ENCODE measurements around the gene CDH13.

The CDH13 gene

GRCh38 chr16:83715217-83715920 lies 1088.6 kb downstream of the CDH13 start:
- H3K36me3 ChIP-seq (ENCODE audit: insufficient read depth, low read length) = no peaks in the 10 kb centered on the region
- H3K4me3 ChIP-seq (ENCODE audit: low read length) = peak overlapping the region; percentile 1
- peak overlapping the region; percentile 26 for H3K9ac ChIP-seq (ENCODE audit: low read depth, low read length)
- no peaks in the 10 kb centered on the region for H3K27me3 ChIP-seq (ENCODE audit: control insufficient read depth, insufficient read depth, low read length)
- no peaks in the 10 kb centered on the region for H3K9me3 ChIP-seq (replicated peaks; ENCODE audit: low read length)
- peaks cover 50% of the 10 kb centered on the region for H3K4me1 ChIP-seq (ENCODE audit: control insufficient read depth, insufficient read depth, low read length)
- H3K4me2 ChIP-seq (ENCODE audit: low read length) = peak overlapping the region; percentile 36

- Histone ChIP-seq H3K4me1 (ENCODE audit: control insufficient read depth, insufficient read depth, low read length) (peaks cover 51% of the 10 kb centered on the region), H3K9ac (ENCODE audit: low read depth, low read length) (peak overlapping the region; percentile 64), H3K4me3 (ENCODE audit: low read length) (peak overlapping the region; percentile 14), H3K9me3 (replicated peaks; ENCODE audit: low read length) (no peaks in the 10 kb centered on the region), H3K36me3 (ENCODE audit: insufficient read depth, low read length) (no peaks in the 10 kb centered on the region), H3K27me3 (ENCODE audit: control insufficient read depth, insufficient read depth, low read length) (no peaks in the 10 kb centered on the region), H3K4me2 (ENCODE audit: low read length) (peak overlapping the region; percentile 64)
Observed at GRCh38 chr16:83717308-83717707, 1090.5 kb downstream of the CDH13 start.

GRCh38 chr16:83717814-83718213 lies 1091.0 kb downstream of the CDH13 start:
- Histone ChIP-seq H3K4me2 (ENCODE audit: low read length) (peak overlapping the region; percentile 64), H3K9ac (ENCODE audit: low read depth, low read length) (peak overlapping the region; percentile 64)

GRCh38 chr16:83720213-83720612 lies 1093.4 kb downstream of the CDH13 start:
- H3K9ac ChIP-seq (ENCODE audit: low read depth, low read length) = no peak overlapping the region
- no peaks in the 10 kb centered on the region for H3K9me3 ChIP-seq (replicated peaks; ENCODE audit: low read length)
- H3K36me3 ChIP-seq (ENCODE audit: insufficient read depth, low read length) = no peaks in the 10 kb centered on the region
- no peak overlapping the region for H3K4me3 ChIP-seq (ENCODE audit: low read length)
- no peak overlapping the region for H3K4me2 ChIP-seq (ENCODE audit: low read length)
- no peaks in the 10 kb centered on the region for H3K27me3 ChIP-seq (ENCODE audit: control insufficient read depth, insufficient read depth, low read length)
- peaks cover 44% of the 10 kb centered on the region for H3K4me1 ChIP-seq (ENCODE audit: control insufficient read depth, insufficient read depth, low read length)

More at GRCh38 chr16:83717814-83718213, 1091.0 kb downstream of the CDH13 start:
- peak overlapping the region; percentile 14 for H3K4me3 ChIP-seq (ENCODE audit: low read length)
- H3K4me1 ChIP-seq (ENCODE audit: control insufficient read depth, insufficient read depth, low read length) = peaks cover 56% of the 10 kb centered on the region
- no peaks in the 10 kb centered on the region for H3K27me3 ChIP-seq (ENCODE audit: control insufficient read depth, insufficient read depth, low read length)
- H3K9me3 ChIP-seq (replicated peaks; ENCODE audit: low read length) = no peaks in the 10 kb centered on the region
- H3K36me3 ChIP-seq (ENCODE audit: insufficient read depth, low read length) = no peaks in the 10 kb centered on the region

GRCh38 chr16:83720981-83721380 lies 1094.2 kb downstream of the CDH13 start:
- no peaks in the 10 kb centered on the region for H3K9me3 ChIP-seq (replicated peaks; ENCODE audit: low read length)
- H3K9ac ChIP-seq (ENCODE audit: low read depth, low read length) = no peak overlapping the region
- no peak overlapping the region for H3K4me2 ChIP-seq (ENCODE audit: low read length)
- peaks cover 36% of the 10 kb centered on the region for H3K4me1 ChIP-seq (ENCODE audit: control insufficient read depth, insufficient read depth, low read length)
- H3K4me3 ChIP-seq (ENCODE audit: low read length) = no peak overlapping the region
- H3K36me3 ChIP-seq (ENCODE audit: insufficient read depth, low read length) = no peaks in the 10 kb centered on the region
- no peaks in the 10 kb centered on the region for H3K27me3 ChIP-seq (ENCODE audit: control insufficient read depth, insufficient read depth, low read length)

GRCh38 chr16:83721676-83722075 lies 1094.9 kb downstream of the CDH13 start:
- no peaks in the 10 kb centered on the region for H3K36me3 ChIP-seq (ENCODE audit: insufficient read depth, low read length)
- H3K4me1 ChIP-seq (ENCODE audit: control insufficient read depth, insufficient read depth, low read length) = peaks cover 31% of the 10 kb centered on the region
- no peak overlapping the region for H3K4me2 ChIP-seq (ENCODE audit: low read length)
- H3K27me3 ChIP-seq (ENCODE audit: control insufficient read depth, insufficient read depth, low read length) = no peaks in the 10 kb centered on the region
- no peaks in the 10 kb centered on the region for H3K9me3 ChIP-seq (replicated peaks; ENCODE audit: low read length)
- H3K9ac ChIP-seq (ENCODE audit: low read depth, low read length) = no peak overlapping the region
- no peak overlapping the region for H3K4me3 ChIP-seq (ENCODE audit: low read length)

GRCh38 chr16:83722456-83723183 lies 1095.9 kb downstream of the CDH13 start:
- H3K9ac ChIP-seq (ENCODE audit: low read depth, low read length) = no peak overlapping the region
- no peak overlapping the region for H3K4me2 ChIP-seq (ENCODE audit: low read length)
- no peak overlapping the region for H3K4me3 ChIP-seq (ENCODE audit: low read length)
- no peaks in the 10 kb centered on the region for H3K9me3 ChIP-seq (replicated peaks; ENCODE audit: low read length)
- H3K27me3 ChIP-seq (ENCODE audit: control insufficient read depth, insufficient read depth, low read length) = no peaks in the 10 kb centered on the region
- no peaks in the 10 kb centered on the region for H3K36me3 ChIP-seq (ENCODE audit: insufficient read depth, low read length)
- H3K4me1 ChIP-seq (ENCODE audit: control insufficient read depth, insufficient read depth, low read length) = peaks cover 27% of the 10 kb centered on the region

- no peak overlapping the region for H3K9ac ChIP-seq (ENCODE audit: low read depth, low read length)
- no peak overlapping the region for H3K4me3 ChIP-seq (ENCODE audit: low read length)
- peaks cover 22% of the 10 kb centered on the region for H3K4me1 ChIP-seq (ENCODE audit: control insufficient read depth, insufficient read depth, low read length)
- H3K4me2 ChIP-seq (ENCODE audit: low read length) = no peak overlapping the region
- H3K36me3 ChIP-seq (ENCODE audit: insufficient read depth, low read length) = no peaks in the 10 kb centered on the region
- H3K9me3 ChIP-seq (replicated peaks; ENCODE audit: low read length) = no peaks in the 10 kb centered on the region
- no peaks in the 10 kb centered on the region for H3K27me3 ChIP-seq (ENCODE audit: control insufficient read depth, insufficient read depth, low read length)
Observed at GRCh38 chr16:83723244-83723643, 1096.5 kb downstream of the CDH13 start.

GRCh38 chr16:83723901-83724300 lies 1097.1 kb downstream of the CDH13 start:
- no peaks in the 10 kb centered on the region for H3K9me3 ChIP-seq (replicated peaks; ENCODE audit: low read length)
- no peak overlapping the region for H3K4me3 ChIP-seq (ENCODE audit: low read length)
- no peak overlapping the region for H3K9ac ChIP-seq (ENCODE audit: low read depth, low read length)
- peaks cover 16% of the 10 kb centered on the region for H3K4me1 ChIP-seq (ENCODE audit: control insufficient read depth, insufficient read depth, low read length)
- no peaks in the 10 kb centered on the region for H3K36me3 ChIP-seq (ENCODE audit: insufficient read depth, low read length)
- no peaks in the 10 kb centered on the region for H3K27me3 ChIP-seq (ENCODE audit: control insufficient read depth, insufficient read depth, low read length)
- no peak overlapping the region for H3K4me2 ChIP-seq (ENCODE audit: low read length)

GRCh38 chr16:83724585-83724984 lies 1097.8 kb downstream of the CDH13 start:
- H3K4me1 ChIP-seq (ENCODE audit: control insufficient read depth, insufficient read depth, low read length) = peaks cover 16% of the 10 kb centered on the region
- no peak overlapping the region for H3K4me2 ChIP-seq (ENCODE audit: low read length)
- no peaks in the 10 kb centered on the region for H3K27me3 ChIP-seq (ENCODE audit: control insufficient read depth, insufficient read depth, low read length)
- no peaks in the 10 kb centered on the region for H3K36me3 ChIP-seq (ENCODE audit: insufficient read depth, low read length)
- H3K9ac ChIP-seq (ENCODE audit: low read depth, low read length) = no peak overlapping the region
- H3K4me3 ChIP-seq (ENCODE audit: low read length) = no peak overlapping the region
- H3K9me3 ChIP-seq (replicated peaks; ENCODE audit: low read length) = no peaks in the 10 kb centered on the region

GRCh38 chr16:83725313-83725712 lies 1098.5 kb downstream of the CDH13 start:
- no peak overlapping the region for H3K9ac ChIP-seq (ENCODE audit: low read depth, low read length)
- H3K36me3 ChIP-seq (ENCODE audit: insufficient read depth, low read length) = no peaks in the 10 kb centered on the region
- H3K4me1 ChIP-seq (ENCODE audit: control insufficient read depth, insufficient read depth, low read length) = peaks cover 16% of the 10 kb centered on the region
- H3K4me3 ChIP-seq (ENCODE audit: low read length) = no peak overlapping the region
- H3K27me3 ChIP-seq (ENCODE audit: control insufficient read depth, insufficient read depth, low read length) = no peaks in the 10 kb centered on the region
- no peaks in the 10 kb centered on the region for H3K9me3 ChIP-seq (replicated peaks; ENCODE audit: low read length)
- no peak overlapping the region for H3K4me2 ChIP-seq (ENCODE audit: low read length)

GRCh38 chr16:83727018-83727417 lies 1100.2 kb downstream of the CDH13 start:
- no peaks in the 10 kb centered on the region for H3K27me3 ChIP-seq (ENCODE audit: control insufficient read depth, insufficient read depth, low read length)
- H3K9ac ChIP-seq (ENCODE audit: low read depth, low read length) = peak overlapping the region; percentile 28
- no peak overlapping the region for H3K4me3 ChIP-seq (ENCODE audit: low read length)
- H3K4me1 ChIP-seq (ENCODE audit: control insufficient read depth, insufficient read depth, low read length) = peaks cover 16% of the 10 kb centered on the region
- H3K9me3 ChIP-seq (replicated peaks; ENCODE audit: low read length) = no peaks in the 10 kb centered on the region
- no peaks in the 10 kb centered on the region for H3K36me3 ChIP-seq (ENCODE audit: insufficient read depth, low read length)
- H3K4me2 ChIP-seq (ENCODE audit: low read length) = no peak overlapping the region

All from skeletal muscle satellite cell (primary cell).